NOMO-1 (cell line): ENCODE results near the gene PPP6C.
"Not testable (repeated sequence)": the region's sequence is repeated elsewhere in the genome, so short reads cannot be mapped to it uniquely, and the experiment has no call there.

Source experiments
- DNase-seq, 2 experiments: peaks; one replicate each; lab custom pipeline; 2025; ENCODE audit not compliant: unreplicated experiment in 2 of 2; lab: John Stamatoyannopoulos, UW

The PPP6C gene

GRCh38 chr9:125183054-125183453 lies 6.5 kb downstream of the PPP6C start:
- no peak for DNase-seq

GRCh38 chr9:125181756-125182155 lies 7.8 kb downstream of the PPP6C start:
- not testable (repeated sequence) for DNase-seq

- DNase-seq = no peak
Measured at GRCh38 chr9:125180876-125181275, 8.7 kb downstream of the PPP6C start.

GRCh38 chr9:125179776-125180175 lies 9.8 kb downstream of the PPP6C start:
- not testable (repeated sequence) for DNase-seq

- DNase-seq = no peak
Measured at GRCh38 chr9:125177888-125178287, 11.7 kb downstream of the PPP6C start.

GRCh38 chr9:125176636-125177035 lies 13.0 kb downstream of the PPP6C start:
- no peak for DNase-seq

GRCh38 chr9:125172031-125172755 lies 17.4 kb downstream of the PPP6C start:
- DNase-seq = peak; percentile 8 to 12

- no peak for DNase-seq
Measured at GRCh38 chr9:125169895-125170294, 19.7 kb downstream of the PPP6C start.

GRCh38 chr9:125166762-125167161 lies 22.8 kb downstream of the PPP6C start:
- no peak for DNase-seq

GRCh38 chr9:125162891-125163290 lies 26.7 kb downstream of the PPP6C start:
- not testable (repeated sequence) for DNase-seq

GRCh38 chr9:125161284-125161918 lies 28.2 kb downstream of the PPP6C start:
- no peak for DNase-seq

GRCh38 chr9:125160750-125161149 lies 28.9 kb downstream of the PPP6C start:
- no peak for DNase-seq

- no peak for DNase-seq
Measured at GRCh38 chr9:125156551-125156950, 33.1 kb downstream of the PPP6C start.

- DNase-seq = no peak
Measured at GRCh38 chr9:125153712-125154367, 35.8 kb downstream of the PPP6C start.

- no peak for DNase-seq
Measured at GRCh38 chr9:125151730-125152129, 37.9 kb downstream of the PPP6C start.

GRCh38 chr9:125150349-125151245 lies 39.0 kb downstream of the PPP6C start:
- no peak for DNase-seq

GRCh38 chr9:125147401-125147951 lies 42.1 kb downstream of the PPP6C start:
- DNase-seq = no peak

GRCh38 chr9:125146247-125146646 lies 43.4 kb downstream of the PPP6C start:
- no peak for DNase-seq

GRCh38 chr9:125145425-125145824 lies 44.2 kb downstream of the PPP6C start:
- peak; percentile 1 to 26 for DNase-seq

GRCh38 chr9:125143377-125144090 lies 46.1 kb downstream of the PPP6C start, which contains the start of gene SCAI:
Gene SCAI (minus strand): TSS chr9:125143528. CDS start chr9:125143437, 91 bp downstream.
- peak; percentile 98 to 99 for DNase-seq
